ENCODE data around the gene MAP7.

Gene MAP7

GRCh38 chr6:136370988-136371728, 179.1 kb downstream of the MAP7 start:
- no peak for DNase-seq

GRCh38 chr6:136365776-136366354, 184.4 kb downstream of the MAP7 start:
- DNase-seq = no peak

GRCh38 chr6:136362421-136363356, 187.5 kb downstream of the MAP7 start:
- no peak for DNase-seq

- DNase-seq = no peak
Observed at GRCh38 chr6:136361787-136362186, 188.4 kb downstream of the MAP7 start.

- DNase-seq = no peak
Observed at GRCh38 chr6:136360783-136361182, 189.4 kb downstream of the MAP7 start.

- DNase-seq = no peak
Observed at GRCh38 chr6:136359851-136360250, 190.4 kb downstream of the MAP7 start.

GRCh38 chr6:136351518-136352110, 198.6 kb downstream of the MAP7 start:
- DNase-seq = no peak

GRCh38 chr6:136350914-136351313, 199.3 kb downstream of the MAP7 start:
- DNase-seq = no peak

GRCh38 chr6:136347847-136348246, 202.4 kb downstream of the MAP7 start:
- DNase-seq = no peak

GRCh38 chr6:136345145-136345544, 205.1 kb downstream of the MAP7 start:
- no peak for DNase-seq

- DNase-seq = no peak
Observed at GRCh38 chr6:136344420-136344819, 205.8 kb downstream of the MAP7 start.

- no peak for DNase-seq
Observed at GRCh38 chr6:136343700-136344099, 206.5 kb downstream of the MAP7 start.

GRCh38 chr6:136343275-136343674, 206.9 kb downstream of the MAP7 start:
- DNase-seq = no peak

- DNase-seq = no peak
Observed at GRCh38 chr6:136341967-136342366, 208.3 kb downstream of the MAP7 start.

GRCh38 chr6:136341367-136341766, 208.9 kb downstream of the MAP7 start:
- DNase-seq = no peak

- DNase-seq = no peak
Observed at GRCh38 chr6:136338486-136338885, 211.7 kb downstream of the MAP7 start.

GRCh38 chr6:136337606-136338005, 212.6 kb downstream of the MAP7 start:
- DNase-seq = no peak

GRCh38 chr6:136337121-136337520, 213.1 kb downstream of the MAP7 start:
- DNase-seq = no peak

- DNase-seq = no peak
Observed at GRCh38 chr6:136335736-136336363, 214.4 kb downstream of the MAP7 start.

- no peak for DNase-seq
Observed at GRCh38 chr6:136334853-136335252, 215.4 kb downstream of the MAP7 start.

GRCh38 chr6:136334465-136334846, 215.8 kb downstream of the MAP7 start:
- no peak for DNase-seq

- DNase-seq = no peak
Observed at GRCh38 chr6:136333824-136334464, 216.3 kb downstream of the MAP7 start.
